Measurements from ENCODE around the gene CALHM5.

CALHM5 gene

GRCh38 chr6:116568821-116569755, 57.6 kb downstream of the CALHM5 start:
- Histone ChIP-seq H3K4me3 (ENCODE audit: low read length) (no peak overlapping the region), H3K9ac (ENCODE audit: low read length) (no peak overlapping the region), H3K36me3 (ENCODE audit: control insufficient read depth, insufficient read depth, low read length, severe bottlenecking) (no peaks in the 10 kb centered on the region), H3K9me3 (ENCODE audit: control insufficient read depth, low read length) (no peaks in the 10 kb centered on the region), H3K27me3 (replicated peaks; ENCODE audit: control insufficient read depth, insufficient read depth, low read length) (no peaks in the 10 kb centered on the region), H3K4me1 (ENCODE audit: control insufficient read depth, insufficient read depth, low read length) (peaks cover 25% of the 10 kb centered on the region)
- no peak for DNase-seq (ENCODE audit: low read depth)

GRCh38 chr6:116570856-116571682, 59.6 kb downstream of the CALHM5 start, which contains the start of gene RWDD1:
RWDD1 (plus strand) TSS chr6:116571504; CDS start chr6:116571583, 79 bp downstream.
- H3K36me3 ChIP-seq (ENCODE audit: control insufficient read depth, insufficient read depth, low read length, severe bottlenecking): peaks cover 13% of the 10 kb centered on the region
- H3K4me1 ChIP-seq (ENCODE audit: control insufficient read depth, insufficient read depth, low read length): peaks cover 25% of the 10 kb centered on the region
- H3K9me3 ChIP-seq (ENCODE audit: control insufficient read depth, low read length): no peaks in the 10 kb centered on the region
- H3K9ac ChIP-seq (ENCODE audit: low read length): peak within 1 kb of the TSS; percentile 97
- peak; percentile 100 for DNase-seq (ENCODE audit: low read depth)
- H3K27me3 ChIP-seq (replicated peaks; ENCODE audit: control insufficient read depth, insufficient read depth, low read length): no peaks in the 10 kb centered on the region
- peak within 1 kb of the TSS; percentile 98 for H3K4me3 ChIP-seq (ENCODE audit: low read length)

- H3K4me1 ChIP-seq (ENCODE audit: control insufficient read depth, insufficient read depth, low read length): peaks cover 25% of the 10 kb centered on the region
- peak overlapping the region; percentile 98 for H3K4me3 ChIP-seq (ENCODE audit: low read length)
- H3K36me3 ChIP-seq (ENCODE audit: control insufficient read depth, insufficient read depth, low read length, severe bottlenecking): peaks cover 18% of the 10 kb centered on the region
- H3K9me3 ChIP-seq (ENCODE audit: control insufficient read depth, low read length): no peaks in the 10 kb centered on the region
- DNase-seq (ENCODE audit: low read depth): no peak
- peak overlapping the region; percentile 97 for H3K9ac ChIP-seq (ENCODE audit: low read length)
- H3K27me3 ChIP-seq (replicated peaks; ENCODE audit: control insufficient read depth, insufficient read depth, low read length): no peaks in the 10 kb centered on the region
Measured at GRCh38 chr6:116571683-116572000, 60.2 kb downstream of the CALHM5 start.

- peak overlapping the region; percentile 97 for H3K9ac ChIP-seq (ENCODE audit: low read length)
- H3K27me3 ChIP-seq (replicated peaks; ENCODE audit: control insufficient read depth, insufficient read depth, low read length): no peaks in the 10 kb centered on the region
- peaks cover 24% of the 10 kb centered on the region for H3K36me3 ChIP-seq (ENCODE audit: control insufficient read depth, insufficient read depth, low read length, severe bottlenecking)
- peak overlapping the region; percentile 98 for H3K4me3 ChIP-seq (ENCODE audit: low read length)
- peaks cover 25% of the 10 kb centered on the region for H3K4me1 ChIP-seq (ENCODE audit: control insufficient read depth, insufficient read depth, low read length)
- DNase-seq (ENCODE audit: low read depth): peak; percentile 80
- no peaks in the 10 kb centered on the region for H3K9me3 ChIP-seq (ENCODE audit: control insufficient read depth, low read length)
Measured at GRCh38 chr6:116572162-116572561, 60.7 kb downstream of the CALHM5 start.

Data from adipocyte (in vitro differentiated cells).